Activated T-helper 17 cell treated with anti-CD3 and anti-CD28 coated beads, Interleukin-2, amount 50 U/mL, for 72 hours (primary cell): ENCODE data around the gene EBF3. TPM values are rescaled to one million over a fixed set of nuclear protein-coding genes. Genes with fewer than 3 reads are reported as not detected.

Source experiments
- total RNA-seq, 2 donors: library from RNA; stranded (reverse); gene quantifications; one replicate each; pipeline ENCODE4 v1.2.3, GENCODE V29; 2022

The EBF3 gene
- total RNA-seq, 2 donors from 2014 or later, result not detected

Other genes starting within 250 kb of the EBF3 start
- 1 to 10 TPM in 1 of 2 donors, under 1 TPM in 1; 0.95 to 2.0 TPM for gene C10orf143, start 146.6 kb upstream of the EBF3 start, total RNA-seq
- gene GLRX3, start 172.1 kb upstream of the EBF3 start, total RNA-seq, result 100 to 1,000 TPM in 1 of 2 donors, 10 to 100 TPM in 1; 66.7 to 112 TPM